H1 (cell line): ENCODE results near the gene MCC. TPM values are rescaled to one million over a fixed set of nuclear protein-coding genes. Genes with fewer than 3 reads are reported as not detected.

ENCODE experiments used
- CTCF ChIA-PET: fragments of 300-600 bp; sonication (Branson Sonifier 250); formaldehyde crosslinking; loops from one replicate; lab custom pipeline; 2021; ENCODE audit not compliant: partially characterized antibody; lab: Charles Lee
- POLR2A ChIA-PET: fragments of 300-600 bp; sonication (Branson Sonifier 250); formaldehyde crosslinking; loops from one replicate; lab custom pipeline; 2021; ENCODE audit warnings: inconsistent platforms; ENCODE audit not compliant: partially characterized antibody; lab: Charles Lee
- DNase-seq, 2 experiments: peaks; one replicate each; pipeline versions ENCODE4 v3.0.0 to v3.0.0-alpha.2; 2010 to 2022; ENCODE audit warnings: low spot score in 2 of 2, low read depth in 1 of 2, mixed read lengths in 1 of 2
- FAIRE-seq: peaks from 2 replicates; lab custom pipeline; 2011; peaks lifted over from hg19 to GRCh38; lab: Jason Lieb, UNC
- H2AFZ ChIP-seq: 2 replicates; pipeline ENCODE4 v1.8.1; 2012; ENCODE audit warnings: low read length, inconsistent platforms
- H2AK5ac ChIP-seq: 2 replicates; pipeline ENCODE4 v1.6.1; 2013; ENCODE audit warnings: low read depth, low read length
- H2BK120ac ChIP-seq: replicated peaks from 2 replicates; pipeline ENCODE3; 2013; ENCODE audit warnings: low read depth, low read length, inconsistent platforms
- H2BK12ac ChIP-seq: 2 replicates; pipeline ENCODE4 v1.6.1; 2013; ENCODE audit warnings: low read depth, low read length
- H2BK15ac ChIP-seq: 2 replicates; pipeline ENCODE4 v1.6.1; 2013; ENCODE audit warnings: low read length
- H2BK20ac ChIP-seq: 2 replicates; pipeline ENCODE4 v1.6.1; 2013; ENCODE audit warnings: low read length
- H2BK5ac ChIP-seq: 2 replicates; pipeline ENCODE4 v1.6.1; 2013; ENCODE audit warnings: low read depth, low read length
- H3K14ac ChIP-seq: 2 replicates; pipeline ENCODE4 v1.6.1; 2013; ENCODE audit warnings: inconsistent platforms; ENCODE audit not compliant: insufficient read length
- H3K18ac ChIP-seq: 2 replicates; pipeline ENCODE4 v1.6.1; 2013; ENCODE audit warnings: low read length; ENCODE audit errors: extremely low read depth
- H3K23ac ChIP-seq: 2 replicates; pipeline ENCODE4 v1.6.1; 2013; ENCODE audit warnings: inconsistent platforms; ENCODE audit not compliant: insufficient read length
- H3K23me2 ChIP-seq: 2 replicates; pipeline ENCODE4 v1.6.1; 2013; ENCODE audit warnings: low read depth, low read length
- H3K27ac ChIP-seq: 2 replicates; pipeline ENCODE4 v1.6.1; 2011; ENCODE audit warnings: low read depth, low read length, inconsistent platforms
- H3K27me3 ChIP-seq, 4 experiments: replicated peaks in 1 of 4; 1 replicate in 1 of 4; 2 replicates in 3 of 4; pipeline versions ENCODE4 v1.6.1 to v1.8.1; 2011 to 2013; ENCODE audit warnings: low read length in 3 of 4, mild to moderate bottlenecking in 3 of 4, inconsistent platforms in 2 of 4, mixed read lengths in 2 of 4, moderate library complexity in 1 of 4; ENCODE audit not compliant: control insufficient read depth in 3 of 4, insufficient read depth in 3 of 4; ENCODE audit errors: extremely low read depth in 1 of 4
- H3K36me3 ChIP-seq, 4 experiments: 2 replicates each; pipeline versions ENCODE4 v1.6.1 to v1.8.1; 2011 to 2013; ENCODE audit warnings: mild to moderate bottlenecking in 4 of 4, low read length in 3 of 4, moderate library complexity in 2 of 4, control low read depth in 1 of 4, inconsistent platforms in 1 of 4; ENCODE audit not compliant: insufficient read depth in 4 of 4, control insufficient read depth in 2 of 4
- H3K4ac ChIP-seq: replicated peaks from 2 replicates; pipeline ENCODE3; 2013; ENCODE audit warnings: low read length, low read depth, mixed read lengths, inconsistent platforms; ENCODE audit not compliant: insufficient read length
- H3K4me1 ChIP-seq, 4 experiments: replicated peaks in 1 of 4; 1 replicate in 1 of 4; 2 replicates in 3 of 4; pipeline versions ENCODE4 v1.6.1 to v1.8.1; 2011 to 2013; ENCODE audit warnings: low read length in 3 of 4, inconsistent platforms in 2 of 4, mixed read lengths in 1 of 4; ENCODE audit not compliant: insufficient read depth in 4 of 4, control insufficient read depth in 3 of 4
- H3K4me2 ChIP-seq, 2 experiments: 2 replicates each; pipeline versions ENCODE4 v1.6.1 to v1.8.1; 2011 to 2013; ENCODE audit warnings: low read depth in 2 of 2, low read length in 2 of 2, control low read depth in 1 of 2, inconsistent platforms in 1 of 2, mild to moderate bottlenecking in 1 of 2; ENCODE audit not compliant: insufficient read depth in 1 of 2
- H3K4me3 ChIP-seq, 4 experiments: fragments of 200-600, 300-600 bp in 1 of 4; sonication (generic), shearing (Covaris generic), sonication (Bioruptor Twin) in 1 of 4; 2 replicates each; pipeline versions ENCODE4 v1.5.1 to v1.8.1; 2011 to 2016; ENCODE audit warnings: low read length in 4 of 4, low read depth in 3 of 4, control low read depth in 2 of 4, inconsistent platforms in 2 of 4, mild to moderate bottlenecking in 2 of 4, mixed read lengths in 1 of 4, moderate library complexity in 1 of 4; ENCODE audit not compliant: insufficient read depth in 2 of 4; ENCODE audit errors: extremely low read depth in 1 of 4
- H3K56ac ChIP-seq: replicated peaks from 2 replicates; pipeline ENCODE3; 2013; ENCODE audit warnings: low read depth, mild to moderate bottlenecking, mixed read lengths, low read length, inconsistent platforms; ENCODE audit not compliant: insufficient read length
- H3K79me1 ChIP-seq: 2 replicates; pipeline ENCODE4 v1.6.1; 2013; ENCODE audit warnings: low read depth, low read length, control low read depth
- H3K79me2 ChIP-seq, 2 experiments: 2 replicates each; pipeline versions ENCODE4 v1.6.1 to v1.8.1; 2012 to 2013; ENCODE audit warnings: low read length in 2 of 2, mild to moderate bottlenecking in 2 of 2, inconsistent platforms in 1 of 2; ENCODE audit not compliant: insufficient read depth in 2 of 2, control insufficient read depth in 1 of 2
- H3K9ac ChIP-seq, 4 experiments: replicated peaks in 1 of 4; 1 replicate in 1 of 4; 2 replicates in 3 of 4; pipeline versions ENCODE4 v1.6.1 to v1.8.1; 2011 to 2013; ENCODE audit warnings: low read depth in 3 of 4, low read length in 3 of 4, control low read depth in 2 of 4, mild to moderate bottlenecking in 2 of 4, moderate library complexity in 2 of 4, inconsistent platforms in 1 of 4; ENCODE audit errors: extremely low read depth in 1 of 4
- H3K9me3 ChIP-seq, 2 experiments: 2 replicates each; pipeline versions ENCODE4 v1.6.1 to v1.8.1; 2012 to 2013; ENCODE audit warnings: mild to moderate bottlenecking in 2 of 2, moderate library complexity in 2 of 2, control low read depth in 1 of 2, inconsistent platforms in 1 of 2, low read depth in 1 of 2, low read length in 1 of 2, mixed read lengths in 1 of 2; ENCODE audit not compliant: insufficient read depth in 2 of 2
- H4K20me1 ChIP-seq, 2 experiments: replicated peaks in 1 of 2; 2 replicates each; pipeline versions ENCODE3 to v1.8.1; 2011 to 2013; ENCODE audit warnings: inconsistent platforms in 2 of 2, low read length in 2 of 2, mild to moderate bottlenecking in 1 of 2; ENCODE audit not compliant: insufficient read depth in 2 of 2, control insufficient read depth in 1 of 2
- H4K5ac ChIP-seq: 2 replicates; pipeline ENCODE4 v1.6.1; 2013; ENCODE audit warnings: low read length, low read depth, mixed read lengths, inconsistent platforms; ENCODE audit not compliant: insufficient read length
- H4K8ac ChIP-seq: 2 replicates; pipeline ENCODE4 v1.8.0; 2013; ENCODE audit warnings: mild to moderate bottlenecking, moderate library complexity, low read length, inconsistent platforms; ENCODE audit not compliant: insufficient read depth; ENCODE audit errors: extremely low read depth
- H4K91ac ChIP-seq: replicated peaks from 2 replicates; pipeline ENCODE3; 2013; ENCODE audit warnings: low read length, mixed read lengths, inconsistent platforms; ENCODE audit not compliant: insufficient read length
- JUN ChIP-seq: IDR thresholded peaks from 2 replicates; pipeline ENCODE4 v1.6.1; 2011; ENCODE audit warnings: low read depth, mild to moderate bottlenecking, improper control_type of control experiment, low read length
- WGBS, 2 experiments: shearing (Covaris generic) in 1 of 2; methylation state at CpG; one replicate each; pipeline versions ENCODE4 v1.1.6 to v1.1.7; 2013 to 2015; ENCODE audit warnings: low lambda C conversion rate in 2 of 2, mixed read lengths in 2 of 2, inconsistent platforms in 1 of 2, low coverage in 1 of 2, missing lambda C conversion rate in 1 of 2; ENCODE audit not compliant: insufficient replicate concordance in 2 of 2, insufficient coverage in 1 of 2, insufficient read length in 1 of 2; ENCODE audit errors: extremely low coverage in 1 of 2, missing lambda C conversion rate in 1 of 2; 5-methylcytosine and 5-hydroxymethylcytosine counted together
- polyA plus RNA-seq, 7 experiments: library from polyadenylated mRNA; depleted of rRNA in 3 of 7; stranded (reverse) in 5 of 7; unstranded in 2 of 7; fragments of >200 nt in 5 of 7; fragments of 200-250 nt in 2 of 7; gene quantifications; 1 replicate in 5 of 7; 2 replicates in 1 of 7; 4 replicates in 1 of 7; pipeline versions ENCODE4 v1.2.1 to v1.2.3, GENCODE V29; 2011 to 2013; ENCODE audit warnings: missing spikeins in 2 of 7, mixed read lengths in 2 of 7
- total RNA-seq: library from RNA; stranded (reverse); fragmentation: NEBNext Ultra II Directional; extraction: Animal tissue kit (Norgen Biotek cat#: 25700); gene quantifications from 2 replicates; pipeline ENCODE4 v1.2.1, GENCODE V29; 2021

Gene MCC
- total and polyA plus RNA-seq, 2 of the 8 experiments (the other 6 are each of a cell fraction or from before 2014, with no cell fraction given) = 2.6 to 18.3 TPM

GRCh38 chr5:113527746-113528145 is 39.5 kb upstream of the MCC start:
- no peak overlapping the region for H3K14ac ChIP-seq
- H2BK5ac ChIP-seq = no peak overlapping the region
- H2AFZ ChIP-seq = no peak overlapping the region
- WGBS, 2 experiments = 91% methylated on average over 5 of the region's 5 CpGs; no CpG with 5 or more reads in 1 of the 2 experiments
- no peaks in the 10 kb centered on the region for H4K20me1 ChIP-seq
- H3K4ac ChIP-seq = no peak overlapping the region
- H4K8ac ChIP-seq = no peak overlapping the region
- no peak overlapping the region for H4K5ac ChIP-seq
- no peak overlapping the region for H3K4me3 ChIP-seq
- FAIRE-seq = no peak
- H3K23ac ChIP-seq = no peak overlapping the region
- TF ChIP-seq JUN = no peak
- TF ChIP-seq, all 59 proteins: peak for 0
- Histone ChIP-seq H2AK5ac (no peak overlapping the region), H3K9me3 (peaks cover 4 to 20% of the 10 kb centered on the region in 2 experiments; a peak in 3 of 4 replicates), H3K23me2 (no peaks in the 10 kb centered on the region), H3K9ac (no peak overlapping the region), H3K79me2 (0 out of 4 replicates have a peak, but pooled peaks cover 0 to 2% of the 10 kb centered on the region in 2 experiments), H4K91ac (no peak overlapping the region), H3K27ac (no peak overlapping the region), H2BK15ac (no peak overlapping the region), H2BK12ac (no peak overlapping the region), H3K4me1 (0 out of 7 replicates have a peak, but pooled peaks cover 0 to 2% (median 0%) of the 10 kb centered on the region in 4 experiments), H3K56ac (no peak overlapping the region), H3K36me3 (peaks cover 0 to 28% (median 5%) of the 10 kb centered on the region in 4 experiments; a peak in 3 of 8 replicates), H3K4me2 (no peak overlapping the region), H2BK120ac (no peak overlapping the region), H3K27me3 (no peaks in the 10 kb centered on the region), H3K18ac (no peak overlapping the region), H2BK20ac (no peak overlapping the region), H3K79me1 (no peaks in the 10 kb centered on the region)
- DNase-seq = no peak
- ChIA-PET CTCF (no interaction called here), POLR2A (no interaction called here)
